Activated CD8-positive, alpha-beta T cell treated with anti-CD3 and anti-CD28 coated beads for 36 hours (primary cell): ENCODE results near the gene ADGRB3. TPM values are rescaled to one million over a fixed set of nuclear protein-coding genes. Genes with fewer than 3 reads are reported as not detected.

Experiments used
- ATAC-seq: fragments of 200-7000 bp; cut with Tn5 transposase; one replicate; pipeline ENCODE4 v1.10.0; 2021; ENCODE audit warnings: mild to moderate bottlenecking, moderate library complexity
- CTCF ChIA-PET: fragments of 350-600 bp; sonication (Branson Sonifier 250); formaldehyde crosslinking; loops from one replicate; lab custom pipeline; 2021; ENCODE audit warnings: antibody characterized with exemption; lab: Charles Lee
- POLR2A ChIA-PET: fragments of 350-600 bp; sonication (Branson Sonifier 250); formaldehyde crosslinking; loops from one replicate; lab custom pipeline; 2021; ENCODE audit warnings: antibody characterized with exemption; lab: Charles Lee
- DNase-seq: peaks from one replicate; pipeline ENCODE4 v3.0.0-alpha.2; 2020
- H3K27ac Mint-ChIP-seq: one replicate; pipeline ENCODE4 v1.8.0; 2021; ENCODE audit warnings: mild to moderate bottlenecking, mixed read lengths
- H3K27me3 Mint-ChIP-seq: one replicate; pipeline ENCODE4 v1.8.0; 2021; ENCODE audit warnings: mixed read lengths
- H3K36me3 Mint-ChIP-seq: one replicate; pipeline ENCODE4 v1.8.0; 2021; ENCODE audit warnings: low read depth, mixed read lengths
- H3K4me1 Mint-ChIP-seq: one replicate; pipeline ENCODE4 v1.8.0; 2021; ENCODE audit warnings: low read depth, mixed read lengths
- H3K4me3 Mint-ChIP-seq: one replicate; pipeline ENCODE4 v1.8.0; 2021; ENCODE audit warnings: mild to moderate bottlenecking, moderate library complexity, mixed read lengths
- H3K9me3 Mint-ChIP-seq: one replicate; pipeline ENCODE4 v1.8.0; 2021; ENCODE audit warnings: mixed read lengths
- CTCF ChIP-seq: fragments of 200-600 bp; IDR thresholded peaks from one replicate; pipeline ENCODE4 v1.8.0; 2022; ENCODE audit warnings: antibody characterized with exemption, mild to moderate bottlenecking
- intact Hi-C: fragments of 100-400 bp; cut with micrococcal nuclease; formaldehyde crosslinking; loops from one replicate; pipeline ENCODE4 v1.10.0; 2022
- total RNA-seq, 2 experiments: library from RNA; stranded (reverse); gene quantifications; one replicate each; pipeline ENCODE4 v1.2.3, GENCODE V29; 2021

Gene ADGRB3
- total RNA-seq, 2 experiments from 2014 or later = not detected

GRCh38 chr6:68635706-68636513, 828 bp downstream of the ADGRB3 start:
- Mint-ChIP-seq H3K36me3 (no peaks in the 10 kb centered on the region), H3K9me3 (no peaks in the 10 kb centered on the region), H3K4me1 (peaks cover 13% of the 10 kb centered on the region), H3K27ac (no peak overlapping the region), H3K27me3 (peaks cover 50% of the 10 kb centered on the region), H3K4me3 (peak overlapping the region; percentile 62)
- intact Hi-C loops = loop anchor here (5.0 to 10.0 kb wide), 2 partner anchors 331 to 1479 kb away; no protein-coding TSS in a partner anchor
- ATAC-seq (no peak), DNase-seq (no peak)
- POLR2A ChIA-PET = interaction anchor here (0.7 kb wide), 1 partner anchor 219 kb away, joined by 3 read pairs; no protein-coding TSS in a partner anchor
- CTCF ChIA-PET = interaction anchor here (0.6 to 1.4 kb wide), 3 partner anchors 63 to 331 kb away, joined by 3 to 5 read pairs (median 3); no protein-coding TSS in a partner anchor
- no peak for TF ChIP-seq CTCF

- no peak for DNase-seq
- Mint-ChIP-seq H3K4me1 (peaks cover 13% of the 10 kb centered on the region), H3K4me3 (no peak overlapping the region), H3K36me3 (no peaks in the 10 kb centered on the region), H3K27me3 (peaks cover 50% of the 10 kb centered on the region), H3K9me3 (no peaks in the 10 kb centered on the region), H3K27ac (no peak overlapping the region)
- no peak for ATAC-seq
- CTCF ChIA-PET = interaction anchor here (1.1 kb wide), 1 partner anchor 96 kb away, joined by 3 read pairs; no protein-coding TSS in a partner anchor
- POLR2A ChIA-PET = no interaction called here
- intact Hi-C loops = loop anchor here (5.0 to 10.0 kb wide), 2 partner anchors 331 to 1478 kb away; no protein-coding TSS in a partner anchor
- no peak for TF ChIP-seq CTCF
These were observed 1.6 kb downstream of the ADGRB3 start for GRCh38 chr6:68636666-68637065.

DNA sequence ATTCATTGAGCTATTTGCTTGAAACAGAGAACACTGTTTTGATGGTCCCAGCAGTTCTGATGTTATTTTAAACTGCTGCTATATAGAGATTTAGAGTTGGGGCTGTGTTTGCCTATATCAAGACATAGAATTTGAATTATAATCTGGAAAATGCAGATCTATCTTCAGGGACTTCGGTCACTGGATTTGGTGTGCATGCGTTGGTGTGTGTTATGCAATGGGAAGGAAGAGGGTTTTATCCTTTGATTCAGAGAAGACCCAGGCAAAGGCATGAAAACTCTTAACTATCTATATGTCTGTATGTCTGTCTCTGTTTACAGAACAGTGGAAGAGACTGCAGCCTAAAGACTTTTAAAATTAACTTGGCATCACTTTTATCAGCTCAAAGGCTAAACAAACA, 2.0 kb downstream of the ADGRB3 start:
- peaks cover 50% of the 10 kb centered on the region for H3K27me3 Mint-ChIP-seq
- ATAC-seq = no peak
- TF ChIP-seq CTCF = no peak

GRCh38 chr6:68637782-68638181, 2.7 kb downstream of the ADGRB3 start:
- no peak overlapping the region for H3K27ac Mint-ChIP-seq

More for the DNA sequence above, 2.0 kb downstream of the ADGRB3 start:
- no peak overlapping the region for H3K4me3 Mint-ChIP-seq
- POLR2A ChIA-PET = no interaction called here
- no peak for DNase-seq
- no peaks in the 10 kb centered on the region for H3K36me3 Mint-ChIP-seq
- peaks cover 13% of the 10 kb centered on the region for H3K4me1 Mint-ChIP-seq
- CTCF ChIA-PET = interaction anchor here (1.1 kb wide), 2 partner anchors 95 to 331 kb away, joined by 3 read pairs; no protein-coding TSS in a partner anchor
- intact Hi-C loops = loop anchor here (5.0 to 10.0 kb wide), 2 partner anchors 330 to 1478 kb away; no protein-coding TSS in a partner anchor
- H3K9me3 Mint-ChIP-seq = no peaks in the 10 kb centered on the region
- no peak overlapping the region for H3K27ac Mint-ChIP-seq

More at GRCh38 chr6:68637782-68638181, 2.7 kb downstream of the ADGRB3 start:
- Mint-ChIP-seq H3K9me3 (no peaks in the 10 kb centered on the region), H3K27me3 (peaks cover 48% of the 10 kb centered on the region), H3K4me1 (peaks cover 13% of the 10 kb centered on the region), H3K36me3 (no peaks in the 10 kb centered on the region), H3K4me3 (no peak overlapping the region)
- DNase-seq (no peak), ATAC-seq (no peak)
- POLR2A ChIA-PET = no interaction called here
- CTCF ChIA-PET = interaction anchor here (1.1 kb wide), 1 partner anchor 330 kb away, joined by 3 read pairs; no protein-coding TSS in a partner anchor
- no peak for TF ChIP-seq CTCF
- intact Hi-C loops = loop anchor here (5.0 to 10.0 kb wide), 2 partner anchors 330 to 1477 kb away; no protein-coding TSS in a partner anchor
